GM18508 (cell line): ENCODE results near the gene PRPSAP2.
"Not testable (repeated sequence)": the region's sequence is repeated elsewhere in the genome, so short reads cannot be mapped to it uniquely, and the experiment has no call there.

ENCODE experiments used
- ATAC-seq: cut with Tn5 transposase; IDR thresholded peaks from one replicate; pipeline ENCODE4 v1.9.1; 2021; ENCODE audit warnings: moderate number of reproducible peaks; ENCODE audit not compliant: insufficient read depth, unreplicated experiment

The PRPSAP2 gene

GRCh38 chr17:18857864-18858566 lies at the start of gene PRPSAP2:
TSS of gene PRPSAP2 (plus strand) at chr17:18858131. CDS start at chr17:18865834, 7,703 bp downstream.
- ATAC-seq, result no peak

- not testable (repeated sequence) for ATAC-seq
Measured at GRCh38 chr17:18815924-18816323, 42.0 kb upstream of the PRPSAP2 start.

- not testable (repeated sequence) for ATAC-seq
Measured at GRCh38 chr17:18816489-18817371, 41.2 kb upstream of the PRPSAP2 start.

- not testable (repeated sequence) for ATAC-seq
Measured at GRCh38 chr17:18821430-18821829, 36.5 kb upstream of the PRPSAP2 start.

GRCh38 chr17:18827613-18828012 lies 30.3 kb upstream of the PRPSAP2 start:
- not testable (repeated sequence) for ATAC-seq

- ATAC-seq, result no peak
Measured at GRCh38 chr17:18848501-18848900, 9.4 kb upstream of the PRPSAP2 start.

- ATAC-seq, result no peak
Measured at GRCh38 chr17:18850679-18851078, 7.3 kb upstream of the PRPSAP2 start.

GRCh38 chr17:18851201-18851600 lies 6.7 kb upstream of the PRPSAP2 start:
- no peak for ATAC-seq

- no peak for ATAC-seq
Measured at GRCh38 chr17:18854956-18855355, 3.0 kb upstream of the PRPSAP2 start.

GRCh38 chr17:18855831-18856569 lies 1.9 kb upstream of the PRPSAP2 start:
- peak; percentile 54 for ATAC-seq

GRCh38 chr17:18856570-18856915 lies 1.4 kb upstream of the PRPSAP2 start:
- ATAC-seq, result no peak

- ATAC-seq, result no peak
Measured at GRCh38 chr17:18858567-18859245, 775 bp downstream of the PRPSAP2 start.

GRCh38 chr17:18859256-18859655 lies 1.3 kb downstream of the PRPSAP2 start:
- ATAC-seq, result no peak

- ATAC-seq, result no peak
Measured at GRCh38 chr17:18860161-18860972, 2.4 kb downstream of the PRPSAP2 start.

- no peak for ATAC-seq
Measured at GRCh38 chr17:18862011-18862410, 4.1 kb downstream of the PRPSAP2 start.

- not testable (repeated sequence) for ATAC-seq
Measured at GRCh38 chr17:18864996-18865395, 7.1 kb downstream of the PRPSAP2 start.

- ATAC-seq, result no peak
Measured at GRCh38 chr17:18866866-18867813, 9.2 kb downstream of the PRPSAP2 start.

- no peak for ATAC-seq
Measured at GRCh38 chr17:18877104-18877645, 19.2 kb downstream of the PRPSAP2 start.
